Liver (tissue), 9 donors: ENCODE results near the gene USP26. TPM values are rescaled to one million over a fixed set of nuclear protein-coding genes. Genes with fewer than 3 reads are reported as not detected.
"Not testable (repeated sequence)": the region's sequence is repeated elsewhere in the genome, so short reads cannot be mapped to it uniquely, and the experiment has no call there.

ENCODE experiments used
- DNase-seq: peaks from one replicate; pipeline ENCODE4 v3.0.0-alpha.2; 2017; ENCODE audit warnings: low spot score
- H3K27ac ChIP-seq, 2 donors: one replicate each; pipeline ENCODE4 v1.7.0; 2013; ENCODE audit warnings: inconsistent platforms in 2 of 2, low read length in 2 of 2, control low read depth in 1 of 2, low read depth in 1 of 2, mild to moderate bottlenecking in 1 of 2
- H3K27me3 ChIP-seq, 4 donors: one replicate each; pipeline versions ENCODE4 v1.6.1 to v1.7.0; 2013; ENCODE audit warnings: low read length in 3 of 4, inconsistent platforms in 1 of 4, mild to moderate bottlenecking in 1 of 4, moderate library complexity in 1 of 4; ENCODE audit not compliant: control insufficient read depth in 4 of 4, insufficient read depth in 4 of 4
- H3K36me3 ChIP-seq, 4 donors: one replicate each; pipeline versions ENCODE4 v1.6.1 to v1.7.0; 2013; ENCODE audit warnings: low read length in 3 of 4, mild to moderate bottlenecking in 3 of 4, low read depth in 1 of 4, moderate library complexity in 1 of 4; ENCODE audit not compliant: control insufficient read depth in 4 of 4, insufficient read depth in 3 of 4
- H3K4me1 ChIP-seq, 4 donors: one replicate each; pipeline versions ENCODE4 v1.6.1 to v1.7.0; 2013; ENCODE audit warnings: low read length in 3 of 4, mild to moderate bottlenecking in 3 of 4, moderate library complexity in 1 of 4; ENCODE audit not compliant: control insufficient read depth in 4 of 4, insufficient read depth in 4 of 4
- H3K4me3 ChIP-seq, 3 donors: one replicate each; pipeline versions ENCODE4 v1.6.1 to v1.7.0; 2013; ENCODE audit warnings: low read length in 3 of 3, control low read depth in 1 of 3, low read depth in 1 of 3, mild to moderate bottlenecking in 1 of 3
- H3K9ac ChIP-seq, 2 donors: one replicate each; pipeline ENCODE4 v1.7.0; 2013; ENCODE audit warnings: low read length in 2 of 2, mild to moderate bottlenecking in 2 of 2, moderate library complexity in 2 of 2, control low read depth in 1 of 2, low read depth in 1 of 2
- H3K9me3 ChIP-seq, 4 donors: one replicate each; pipeline versions ENCODE4 v1.6.1 to v1.7.0; 2013; ENCODE audit warnings: low read length in 3 of 4; ENCODE audit not compliant: control insufficient read depth in 4 of 4
- FOXA1 ChIP-seq: IDR thresholded peaks from 2 replicates; pipeline ENCODE4 v1.6.1; 2016; ENCODE audit warnings: antibody characterized with exemption
- GABPA ChIP-seq, 2 donors: IDR thresholded peaks in 1 of 2; conservative IDR thresholded peaks in 1 of 2; 2 replicates each; pipeline ENCODE4 v1.6.1; 2016; ENCODE audit warnings: antibody characterized with exemption in 2 of 2, mild to moderate bottlenecking in 1 of 2, moderate library complexity in 1 of 2
- RAD21 ChIP-seq, 2 donors: IDR thresholded peaks; 2 replicates each; pipeline ENCODE4 v1.6.1; 2016; ENCODE audit warnings: antibody characterized with exemption in 2 of 2, mild to moderate bottlenecking in 2 of 2
- SP1 ChIP-seq: IDR thresholded peaks from 2 replicates; pipeline ENCODE4 v1.6.1; 2018; ENCODE audit warnings: antibody characterized with exemption, mild to moderate bottlenecking
- YY1 ChIP-seq: IDR thresholded peaks from 2 replicates; pipeline ENCODE4 v1.6.1; 2016; ENCODE audit warnings: antibody characterized with exemption, mild to moderate bottlenecking
- WGBS: extraction: QIAGEN DNeasy Blood & Tissue Kit; methylation state at CpG from one replicate; pipeline ENCODE4 v1.1.7; 2013; 5-methylcytosine and 5-hydroxymethylcytosine counted together
- polyA plus RNA-seq, 2 donors: library from polyadenylated mRNA; stranded (reverse) in 1 of 2; unstranded in 1 of 2; fragments of 200-250 nt in 1 of 2; fragments of >200 nt in 1 of 2; fragmentation: Nextera tagmentation in 1 of 2; extraction: Ambion mirVana in 1 of 2; gene quantifications; one replicate each; pipeline versions ENCODE4 v1.2.1 to v1.2.3, GENCODE V29; 2013 to 2015
- total RNA-seq, 2 donors: library from RNA; depleted of rRNA; stranded (reverse); fragments of >200 nt; gene quantifications; one replicate each; pipeline ENCODE4 v1.2.3, GENCODE V29; 2014
- TF ChIP-seq, protein P1 (sequence below): IDR thresholded peaks from 2 replicates; pipeline ENCODE4 v1.6.1; 2016; ENCODE audit warnings: antibody characterized with exemption
- TF ChIP-seq, protein P2 (sequence below): IDR thresholded peaks from 2 replicates; pipeline ENCODE4 v1.6.1; 2016; ENCODE audit warnings: antibody characterized with exemption
- TF ChIP-seq, protein P3 (sequence below): IDR thresholded peaks from 2 replicates; pipeline ENCODE4 v1.6.1; 2016; ENCODE audit warnings: antibody characterized with exemption, mild to moderate bottlenecking
- donor health status: healthy.
- donor health status: healthy.
- donor health status: healthy.
- donor health status: healthy.
- donor health status: healthy.

Gene USP26
- total and polyA plus RNA-seq, 4 donors, result not detected

DNA sequence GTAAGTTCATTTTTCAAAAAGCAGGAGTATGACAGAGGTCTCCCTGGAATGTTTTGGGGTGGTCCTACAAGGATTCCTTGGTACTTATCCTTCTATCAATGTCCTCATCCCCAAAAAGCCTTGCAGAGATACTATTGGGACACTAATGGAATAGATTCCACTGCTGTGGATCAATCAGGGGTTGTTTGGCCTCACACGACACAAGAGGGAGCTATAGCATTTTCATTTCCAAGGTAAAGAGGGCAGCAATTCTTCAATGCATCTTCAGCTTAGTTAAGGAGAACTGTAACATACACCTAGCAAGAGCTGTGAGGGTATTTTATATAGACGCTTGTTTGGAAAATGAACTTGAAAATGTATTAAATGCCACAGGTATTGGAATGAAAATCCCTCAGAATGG is 50.9 kb downstream of the USP26 start:
- no peak overlapping the region for H3K4me3 ChIP-seq
- H3K9ac ChIP-seq, result no peak overlapping the region
- no peaks in the 10 kb centered on the region for H3K9me3 ChIP-seq
- H3K36me3 ChIP-seq, result no peaks in the 10 kb centered on the region
- H3K27me3 ChIP-seq, result no peaks in the 10 kb centered on the region
- no peak for DNase-seq
- TF ChIP-seq, protein P1, sequence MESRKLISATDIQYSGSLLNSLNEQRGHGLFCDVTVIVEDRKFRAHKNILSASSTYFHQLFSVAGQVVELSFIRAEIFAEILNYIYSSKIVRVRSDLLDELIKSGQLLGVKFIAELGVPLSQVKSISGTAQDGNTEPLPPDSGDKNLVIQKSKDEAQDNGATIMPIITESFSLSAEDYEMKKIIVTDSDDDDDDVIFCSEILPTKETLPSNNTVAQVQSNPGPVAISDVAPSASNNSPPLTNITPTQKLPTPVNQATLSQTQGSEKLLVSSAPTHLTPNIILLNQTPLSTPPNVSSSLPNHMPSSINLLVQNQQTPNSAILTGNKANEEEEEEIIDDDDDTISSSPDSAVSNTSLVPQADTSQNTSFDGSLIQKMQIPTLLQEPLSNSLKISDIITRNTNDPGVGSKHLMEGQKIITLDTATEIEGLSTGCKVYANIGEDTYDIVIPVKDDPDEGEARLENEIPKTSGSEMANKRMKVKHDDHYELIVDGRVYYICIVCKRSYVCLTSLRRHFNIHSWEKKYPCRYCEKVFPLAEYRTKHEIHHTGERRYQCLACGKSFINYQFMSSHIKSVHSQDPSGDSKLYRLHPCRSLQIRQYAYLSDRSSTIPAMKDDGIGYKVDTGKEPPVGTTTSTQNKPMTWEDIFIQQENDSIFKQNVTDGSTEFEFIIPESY, result no peak
- TF ChIP-seq RAD21 (IDR thresholded peaks at IDR 0.05), result peak; percentile 6 to 50
- TF ChIP-seq FOXA1, result no peak
- TF ChIP-seq, protein P2, sequence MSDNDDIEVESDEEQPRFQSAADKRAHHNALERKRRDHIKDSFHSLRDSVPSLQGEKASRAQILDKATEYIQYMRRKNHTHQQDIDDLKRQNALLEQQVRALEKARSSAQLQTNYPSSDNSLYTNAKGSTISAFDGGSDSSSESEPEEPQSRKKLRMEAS, result no peak
- no peak for TF ChIP-seq SP1
- WGBS, result 36% methylated on average over 2 of the region's 2 CpGs
- H3K4me1 ChIP-seq, result no peaks in the 10 kb centered on the region
- no peak overlapping the region for H3K27ac ChIP-seq

DNA sequence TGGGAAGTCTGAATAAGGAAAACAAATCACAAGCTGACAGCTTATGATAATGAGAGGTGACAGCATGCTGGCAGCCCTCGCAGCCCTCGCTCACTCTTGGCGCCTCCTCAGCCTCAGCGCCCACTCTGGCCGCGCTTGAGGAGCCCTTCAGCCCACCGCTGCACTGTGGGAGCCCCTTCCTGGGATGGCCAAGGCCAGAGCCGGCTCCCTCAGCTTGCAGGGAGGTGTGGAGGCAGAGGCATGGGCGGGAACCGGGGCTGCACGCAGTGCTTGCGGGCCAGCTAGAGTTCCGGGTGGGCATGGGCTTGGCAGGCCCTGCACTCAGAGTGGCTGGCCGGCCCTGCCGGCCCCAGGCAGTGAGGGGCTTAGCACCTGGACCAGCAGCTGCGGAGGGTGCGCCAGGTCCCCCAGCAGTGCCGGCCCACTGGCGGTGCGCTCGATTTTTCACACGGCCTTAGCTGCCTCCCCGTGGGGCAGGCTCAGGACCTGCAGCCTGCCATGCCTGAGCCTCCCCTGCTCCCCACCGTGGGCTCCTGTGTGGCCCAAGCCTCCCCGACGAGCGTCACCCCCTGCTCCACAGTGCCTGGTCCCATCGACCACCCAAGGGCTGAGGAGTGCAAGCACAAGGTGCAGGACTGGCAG is 52.6 kb downstream of the USP26 start:
- not testable (repeated sequence) for H3K27me3 ChIP-seq, H3K9me3 ChIP-seq, H3K9ac ChIP-seq, DNase-seq, H3K4me3 ChIP-seq, H3K27ac ChIP-seq, H3K36me3 ChIP-seq, H3K4me1 ChIP-seq
- WGBS, result 94% methylated on average over 28 of the region's 28 CpGs

DNA sequence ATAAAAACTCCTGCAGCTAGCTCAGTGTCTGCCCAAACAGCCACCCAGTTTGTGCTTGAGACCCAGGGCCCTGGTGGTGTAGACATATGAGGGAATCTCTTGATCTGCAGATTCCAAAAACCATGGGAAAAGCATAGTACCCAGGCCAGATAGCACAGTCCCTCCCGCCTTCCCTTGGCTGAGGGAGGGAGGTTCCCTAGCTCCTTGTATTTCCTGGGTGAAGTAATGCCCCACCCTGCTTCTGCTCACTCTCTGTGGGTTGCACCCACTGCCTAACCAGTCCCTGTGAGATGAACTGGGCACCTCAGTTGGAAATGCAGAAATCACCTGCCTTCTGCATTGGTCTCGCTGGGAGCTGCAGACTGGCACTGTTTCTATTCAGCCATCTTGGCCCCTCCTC is 54.6 kb downstream of the USP26 start:
- no peaks in the 10 kb centered on the region for H3K36me3 ChIP-seq
- H3K27ac ChIP-seq, result no peak overlapping the region
- H3K27me3 ChIP-seq, result no peaks in the 10 kb centered on the region
- H3K9me3 ChIP-seq, result no peaks in the 10 kb centered on the region
- no peaks in the 10 kb centered on the region for H3K4me1 ChIP-seq
- TF ChIP-seq, protein P2, result no peak
- TF ChIP-seq, protein P3, sequence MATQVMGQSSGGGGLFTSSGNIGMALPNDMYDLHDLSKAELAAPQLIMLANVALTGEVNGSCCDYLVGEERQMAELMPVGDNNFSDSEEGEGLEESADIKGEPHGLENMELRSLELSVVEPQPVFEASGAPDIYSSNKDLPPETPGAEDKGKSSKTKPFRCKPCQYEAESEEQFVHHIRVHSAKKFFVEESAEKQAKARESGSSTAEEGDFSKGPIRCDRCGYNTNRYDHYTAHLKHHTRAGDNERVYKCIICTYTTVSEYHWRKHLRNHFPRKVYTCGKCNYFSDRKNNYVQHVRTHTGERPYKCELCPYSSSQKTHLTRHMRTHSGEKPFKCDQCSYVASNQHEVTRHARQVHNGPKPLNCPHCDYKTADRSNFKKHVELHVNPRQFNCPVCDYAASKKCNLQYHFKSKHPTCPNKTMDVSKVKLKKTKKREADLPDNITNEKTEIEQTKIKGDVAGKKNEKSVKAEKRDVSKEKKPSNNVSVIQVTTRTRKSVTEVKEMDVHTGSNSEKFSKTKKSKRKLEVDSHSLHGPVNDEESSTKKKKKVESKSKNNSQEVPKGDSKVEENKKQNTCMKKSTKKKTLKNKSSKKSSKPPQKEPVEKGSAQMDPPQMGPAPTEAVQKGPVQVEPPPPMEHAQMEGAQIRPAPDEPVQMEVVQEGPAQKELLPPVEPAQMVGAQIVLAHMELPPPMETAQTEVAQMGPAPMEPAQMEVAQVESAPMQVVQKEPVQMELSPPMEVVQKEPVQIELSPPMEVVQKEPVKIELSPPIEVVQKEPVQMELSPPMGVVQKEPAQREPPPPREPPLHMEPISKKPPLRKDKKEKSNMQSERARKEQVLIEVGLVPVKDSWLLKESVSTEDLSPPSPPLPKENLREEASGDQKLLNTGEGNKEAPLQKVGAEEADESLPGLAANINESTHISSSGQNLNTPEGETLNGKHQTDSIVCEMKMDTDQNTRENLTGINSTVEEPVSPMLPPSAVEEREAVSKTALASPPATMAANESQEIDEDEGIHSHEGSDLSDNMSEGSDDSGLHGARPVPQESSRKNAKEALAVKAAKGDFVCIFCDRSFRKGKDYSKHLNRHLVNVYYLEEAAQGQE, result no peak
- TF ChIP-seq FOXA1 (no peak), YY1 (no peak), GABPA (IDR thresholded peaks at IDR 0.05 in 1 of 2, conservative IDR thresholded peaks at IDR 0.05 in 1 of 2) (no peak)
- 92% methylated on average over 2 of the region's 2 CpGs for WGBS
- H3K4me3 ChIP-seq, result no peak overlapping the region
- H3K9ac ChIP-seq, result no peak overlapping the region
- DNase-seq, result no peak
